ENCODE data around the gene PAK1.

GRCh38 chr11:77381729-77382665 lies 91.9 kb downstream of the PAK1 start:
- TF ChIP-seq CTCF (IDR thresholded peaks at IDR 0.05; ENCODE audit: low read length) (no peak), EZH2 (IDR thresholded peaks at IDR 0.05; ENCODE audit: borderline replicate concordance, low read length) (no peak)
